AG04449 (cell line): ENCODE measurements around the gene PCED1B.

Experiments used
- CTCF ChIA-PET: fragments of 350-600 bp; formaldehyde crosslinking; extraction: SDS; loops from one replicate; lab custom pipeline; 2021; ENCODE audit warnings: antibody characterized with exemption; lab: Yijun Ruan, JAX
- POLR2A ChIA-PET: fragments of 400-600, 350-600 bp; formaldehyde crosslinking; extraction: SDS; loops from one replicate; lab custom pipeline; 2020; ENCODE audit warnings: antibody characterized with exemption, inconsistent platforms; lab: Yijun Ruan, JAX
- DNase-seq: peaks from one replicate; pipeline ENCODE4 v3.0.0-alpha.2; 2010; ENCODE audit warnings: low read depth, low spot score
- H3K4me3 ChIP-seq: 2 replicates; pipeline ENCODE4 v1.5.1; 2011; ENCODE audit warnings: low read depth, mild to moderate bottlenecking, control low read depth, low read length
- TF ChIP-seq, protein P1 (sequence below): IDR thresholded peaks from one replicate; pipeline ENCODE4 v1.5.1; 2011; ENCODE audit warnings: mild to moderate bottlenecking, moderate library complexity, low read length, control low read depth, inconsistent platforms; ENCODE audit not compliant: insufficient read depth; ENCODE audit errors: missing control alignments

The PCED1B gene

DNA sequence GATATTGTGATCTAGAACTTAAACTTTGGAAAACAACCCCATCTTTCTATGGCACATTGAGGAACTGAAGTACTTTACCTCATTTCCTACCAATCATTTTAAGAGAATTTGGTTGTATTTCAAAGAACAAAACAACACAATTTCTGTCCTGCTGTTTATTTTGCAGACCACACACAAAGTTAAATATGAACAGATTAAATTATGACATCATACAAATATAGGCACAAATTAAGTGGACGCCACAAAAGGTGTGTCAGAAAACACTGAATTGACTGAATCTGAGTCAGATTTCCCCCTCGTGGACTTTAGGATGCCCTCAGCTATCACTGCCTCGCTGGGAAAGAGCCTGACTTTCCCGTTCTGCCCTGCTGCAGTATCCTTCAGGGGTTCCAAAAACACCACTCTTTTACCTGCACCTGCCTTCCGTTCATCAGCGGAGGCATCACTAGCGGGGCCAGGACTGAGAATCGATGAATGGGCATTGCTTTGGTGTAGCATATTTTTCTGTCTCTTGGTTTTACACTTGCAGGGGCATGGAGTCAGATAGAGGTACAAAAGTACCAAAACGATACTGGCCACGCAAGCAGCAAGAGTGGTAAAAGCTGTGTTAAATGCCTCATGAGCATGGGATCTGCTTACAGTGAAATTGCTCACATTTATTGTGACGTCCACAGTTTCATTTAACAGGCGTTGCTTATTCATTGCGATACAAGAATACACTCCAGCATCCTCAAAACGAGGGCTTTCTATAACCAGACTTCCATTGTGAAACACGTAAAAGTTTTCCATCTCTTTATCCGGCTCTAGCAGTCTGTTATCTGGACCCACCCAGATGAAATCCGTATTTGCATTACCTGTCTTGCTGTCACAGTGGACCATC lies 2.0 kb upstream of the PCED1B start:
- no peak for DNase-seq
- TF ChIP-seq, protein P1, sequence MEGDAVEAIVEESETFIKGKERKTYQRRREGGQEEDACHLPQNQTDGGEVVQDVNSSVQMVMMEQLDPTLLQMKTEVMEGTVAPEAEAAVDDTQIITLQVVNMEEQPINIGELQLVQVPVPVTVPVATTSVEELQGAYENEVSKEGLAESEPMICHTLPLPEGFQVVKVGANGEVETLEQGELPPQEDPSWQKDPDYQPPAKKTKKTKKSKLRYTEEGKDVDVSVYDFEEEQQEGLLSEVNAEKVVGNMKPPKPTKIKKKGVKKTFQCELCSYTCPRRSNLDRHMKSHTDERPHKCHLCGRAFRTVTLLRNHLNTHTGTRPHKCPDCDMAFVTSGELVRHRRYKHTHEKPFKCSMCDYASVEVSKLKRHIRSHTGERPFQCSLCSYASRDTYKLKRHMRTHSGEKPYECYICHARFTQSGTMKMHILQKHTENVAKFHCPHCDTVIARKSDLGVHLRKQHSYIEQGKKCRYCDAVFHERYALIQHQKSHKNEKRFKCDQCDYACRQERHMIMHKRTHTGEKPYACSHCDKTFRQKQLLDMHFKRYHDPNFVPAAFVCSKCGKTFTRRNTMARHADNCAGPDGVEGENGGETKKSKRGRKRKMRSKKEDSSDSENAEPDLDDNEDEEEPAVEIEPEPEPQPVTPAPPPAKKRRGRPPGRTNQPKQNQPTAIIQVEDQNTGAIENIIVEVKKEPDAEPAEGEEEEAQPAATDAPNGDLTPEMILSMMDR: no peak
- POLR2A ChIA-PET: interaction anchor here (1.5 kb wide), 1 partner anchor 205 kb away, joined by 4 read pairs; no protein-coding TSS in a partner anchor
- H3K4me3 ChIP-seq: peak overlapping the region; percentile 85
- CTCF ChIA-PET: interaction anchor here (1.3 to 3.6 kb wide), 4 partner anchors 7 to 320 kb away, joined by 5 to 28 read pairs (median 8); no protein-coding TSS in a partner anchor

DNA sequence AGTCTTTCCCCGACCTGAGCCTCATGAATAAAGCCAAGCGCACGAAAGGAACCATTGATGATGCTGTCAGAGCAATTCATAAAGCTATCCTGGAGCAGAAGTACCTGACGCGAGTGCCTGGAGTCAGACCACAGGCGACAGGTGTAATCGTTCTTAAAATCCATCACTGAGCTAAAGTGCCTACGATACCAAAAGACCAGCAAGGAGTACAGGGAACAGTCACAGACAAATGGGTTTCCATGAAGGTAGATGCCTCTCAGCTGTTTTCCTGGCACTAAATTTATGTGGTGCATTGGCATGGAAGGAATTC lies 1.4 kb upstream of the PCED1B start:
- ChIA-PET POLR2A (interaction anchor here (1.5 to 1.7 kb wide), 2 partner anchors 204 to 225 kb away, joined by 4 to 5 read pairs; no protein-coding TSS in a partner anchor), CTCF (interaction anchor here (0.7 to 3.6 kb wide), 7 partner anchors 7 to 320 kb away, joined by 3 to 28 read pairs (median 6); no protein-coding TSS in a partner anchor)
- no peak for DNase-seq
- peak overlapping the region; percentile 85 for H3K4me3 ChIP-seq
- TF ChIP-seq, protein P1: no peak

DNA sequence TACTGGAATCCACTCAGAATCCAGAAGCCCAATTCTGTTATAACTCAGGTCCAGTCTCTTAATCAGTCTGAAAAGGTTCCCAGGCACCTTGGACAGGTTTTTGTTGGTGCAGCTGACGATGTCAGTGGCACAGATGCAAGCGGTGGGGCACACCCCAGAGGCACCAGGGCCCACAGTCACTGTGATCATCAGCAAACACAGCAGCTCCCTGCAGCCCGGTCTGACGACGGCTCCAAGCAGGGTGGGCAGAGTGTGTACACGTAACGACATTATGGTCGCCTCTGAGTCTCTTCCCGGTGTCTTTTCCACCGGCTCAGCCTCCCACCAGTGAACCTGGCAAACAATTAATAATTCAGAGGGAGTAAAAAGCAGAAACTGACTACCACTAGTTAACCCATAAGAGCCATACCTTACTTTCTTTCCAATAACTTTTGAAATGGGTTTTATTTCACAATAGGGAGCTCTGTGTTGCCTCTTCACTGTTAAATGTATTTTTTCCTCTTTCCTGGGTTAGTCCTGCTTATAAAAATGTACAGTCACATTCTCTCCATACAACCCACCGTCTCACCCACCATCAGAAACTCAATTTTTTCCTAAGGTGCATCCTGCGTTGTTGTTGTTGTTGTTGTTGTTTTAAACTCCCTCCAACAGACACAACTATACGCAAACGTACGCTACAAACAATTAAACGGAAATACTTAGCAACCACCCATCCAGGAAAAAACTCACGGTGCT lies 521 bp upstream of the PCED1B start:
- TF ChIP-seq, protein P1: no peak
- peak overlapping the region; percentile 85 for H3K4me3 ChIP-seq
- CTCF ChIA-PET: interaction anchor here (0.7 to 3.6 kb wide), 8 partner anchors 8 to 319 kb away, joined by 3 to 28 read pairs (median 6); no protein-coding TSS in a partner anchor
- no peak for DNase-seq
- POLR2A ChIA-PET: interaction anchor here (1.3 to 2.5 kb wide), 7 partner anchors 8 to 228 kb away, joined by 4 to 13 read pairs (median 5); no protein-coding TSS in a partner anchor

DNA sequence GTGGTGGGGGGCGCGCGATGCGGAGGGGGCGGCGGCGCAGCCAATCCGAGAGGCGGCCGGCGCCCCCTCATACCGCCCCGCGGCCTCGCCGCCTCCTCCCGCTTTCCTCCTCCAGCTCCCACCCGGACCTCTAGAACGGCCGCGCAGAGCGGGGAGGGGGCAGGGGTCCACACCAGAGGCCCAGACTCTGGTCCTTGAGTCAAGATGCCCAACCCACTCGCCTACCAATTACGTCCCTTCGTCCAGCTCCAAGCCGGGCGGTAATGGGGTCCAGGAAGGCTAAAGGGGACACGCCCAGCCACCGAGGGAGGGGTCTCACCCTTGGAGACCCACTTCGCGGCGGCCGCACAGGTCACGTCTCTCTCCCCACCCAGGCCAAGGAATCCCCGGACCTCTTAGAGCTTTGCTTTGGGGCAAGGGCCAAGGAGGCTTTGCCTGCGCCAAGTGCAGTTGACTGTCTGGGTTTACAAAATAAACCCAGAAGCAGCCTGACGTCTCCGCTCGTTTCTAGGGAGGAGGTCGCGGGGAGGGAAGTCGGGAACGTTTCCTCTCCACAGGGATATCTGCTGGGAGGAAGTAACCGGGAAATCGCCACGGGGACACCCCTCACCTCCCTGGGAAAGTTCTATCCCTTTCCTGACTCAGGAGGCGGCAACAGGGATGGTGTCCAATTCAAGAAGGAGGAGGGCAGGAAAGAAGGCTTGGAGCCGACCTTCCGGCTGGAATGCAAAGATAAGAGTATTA lies 732 bp downstream of the PCED1B start:
- no peak for DNase-seq
- H3K4me3 ChIP-seq: peak overlapping the region; percentile 85
- TF ChIP-seq, protein P1: no peak
- CTCF ChIA-PET: interaction anchor here (1.5 to 3.6 kb wide), 6 partner anchors 9 to 317 kb away, joined by 3 to 28 read pairs (median 8); no protein-coding TSS in a partner anchor
- POLR2A ChIA-PET: interaction anchor here (0.5 to 2.5 kb wide), 10 partner anchors 8 to 316 kb away, joined by 3 to 13 read pairs (median 4); no protein-coding TSS in a partner anchor

DNA sequence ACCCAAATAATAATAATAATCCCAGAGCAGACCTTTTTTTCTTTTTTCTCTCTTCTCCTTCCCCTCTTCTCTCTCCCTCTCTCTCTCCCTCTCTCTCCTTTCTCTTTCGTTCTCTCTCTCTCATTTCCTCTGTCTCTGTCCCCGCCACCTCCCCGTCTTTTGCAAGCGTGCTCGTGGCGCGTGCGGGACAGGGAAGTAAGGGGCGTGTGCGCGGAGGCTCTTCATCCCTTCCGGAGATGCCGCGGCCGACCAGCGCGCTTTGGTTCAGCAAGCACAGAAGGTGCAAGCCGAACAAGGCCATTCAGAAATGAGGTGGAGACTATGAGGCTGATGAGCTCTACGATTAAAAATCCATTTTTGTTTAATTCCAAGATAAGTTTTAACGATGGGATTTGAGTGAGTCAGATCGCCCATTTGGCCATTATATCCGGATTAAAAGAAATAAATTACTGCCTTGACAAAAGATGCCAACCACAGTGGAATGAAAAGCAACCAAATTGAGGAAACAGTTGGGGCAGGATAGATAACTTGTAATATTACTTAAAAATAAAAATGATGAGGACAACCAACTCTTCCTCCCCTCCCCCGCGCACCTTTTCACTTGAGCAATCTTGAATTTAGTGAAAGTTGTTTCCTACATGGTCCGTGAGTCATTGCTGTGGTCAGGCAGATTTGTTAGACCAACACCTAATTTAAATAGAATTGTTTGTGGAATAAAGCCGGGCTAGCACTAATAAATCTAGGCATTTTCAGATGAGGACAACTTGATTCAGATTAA lies 1.5 kb downstream of the PCED1B start:
- TF ChIP-seq, protein P1: no peak
- POLR2A ChIA-PET: interaction anchor here (1.4 to 2.5 kb wide), 5 partner anchors 8 to 226 kb away, joined by 4 to 13 read pairs (median 9); no protein-coding TSS in a partner anchor
- peak overlapping the region; percentile 85 for H3K4me3 ChIP-seq
- DNase-seq: no peak
- CTCF ChIA-PET: interaction anchor here (1.5 to 3.6 kb wide), 3 partner anchors 10 to 127 kb away, joined by 3 to 28 read pairs (median 5); no protein-coding TSS in a partner anchor
